Activated CD4-positive, alpha-beta T cell treated with anti-CD3 and anti-CD28 coated beads, Interleukin-2, amount 10 ng/mL, durations not matched to agents 7 days and 5 days (primary cell): ENCODE measurements around the gene B4GALT5. TPM values are rescaled to one million over a fixed set of nuclear protein-coding genes. Genes with fewer than 3 reads are reported as not detected.

ENCODE experiments used
- CTCF ChIA-PET: fragments of 350-600 bp; sonication (Branson Sonifier 250); formaldehyde crosslinking; loops from one replicate; lab custom pipeline; 2021; ENCODE audit warnings: antibody characterized with exemption; lab: Charles Lee
- POLR2A ChIA-PET: fragments of 350-600 bp; sonication (Branson Sonifier 250); formaldehyde crosslinking; loops from one replicate; lab custom pipeline; 2021; ENCODE audit warnings: antibody characterized with exemption; lab: Charles Lee
- DNase-seq: peaks from one replicate; pipeline ENCODE4 v3.0.0-alpha.2; 2020
- H3K27ac Mint-ChIP-seq: one replicate; pipeline ENCODE4 v1.8.0; 2021; ENCODE audit warnings: mild to moderate bottlenecking, moderate library complexity, mixed read lengths
- H3K27me3 Mint-ChIP-seq: one replicate; pipeline ENCODE4 v1.8.0; 2021; ENCODE audit warnings: mixed read lengths
- H3K36me3 Mint-ChIP-seq: one replicate; pipeline ENCODE4 v1.8.0; 2021; ENCODE audit warnings: low read depth, mixed read lengths
- H3K4me1 Mint-ChIP-seq: one replicate; pipeline ENCODE4 v1.8.0; 2021; ENCODE audit warnings: mixed read lengths
- H3K4me3 Mint-ChIP-seq: one replicate; pipeline ENCODE4 v1.8.0; 2021; ENCODE audit warnings: mild to moderate bottlenecking, moderate library complexity, mixed read lengths
- H3K9me3 Mint-ChIP-seq: one replicate; pipeline ENCODE4 v1.8.0; 2021; ENCODE audit warnings: mixed read lengths
- total RNA-seq, 2 experiments: library from RNA; stranded (reverse); gene quantifications; one replicate each; pipeline ENCODE4 v1.2.3, GENCODE V29; 2021

B4GALT5 gene
- total RNA-seq, 2 experiments from 2014 or later: 11.2 to 14.3 TPM

- Mint-ChIP-seq H3K27ac (no peak overlapping the region), H3K36me3 (peaks cover 4% of the 10 kb centered on the region), H3K4me3 (no peak overlapping the region), H3K4me1 (peaks cover 47% of the 10 kb centered on the region), H3K27me3 (no peaks in the 10 kb centered on the region), H3K9me3 (no peaks in the 10 kb centered on the region)
- CTCF ChIA-PET: interaction anchor here (0.7 kb wide), 1 partner anchor 17 kb away, joined by 4 read pairs; no protein-coding TSS in a partner anchor
- DNase-seq: no peak
- POLR2A ChIA-PET: no interaction called here
Observed at GRCh38 chr20:49681850-49682216, 31.8 kb downstream of the B4GALT5 start.

- CTCF ChIA-PET: interaction anchor here (0.5 to 1.3 kb wide), 4 partner anchors 30 to 1070 kb away, joined by 3 to 4 read pairs (median 3); no protein-coding TSS in a partner anchor
- Mint-ChIP-seq H3K9me3 (no peaks in the 10 kb centered on the region), H3K36me3 (peaks cover 4% of the 10 kb centered on the region), H3K27ac (no peak overlapping the region), H3K27me3 (no peaks in the 10 kb centered on the region), H3K4me3 (no peak overlapping the region), H3K4me1 (peaks cover 55% of the 10 kb centered on the region)
- no peak for DNase-seq
- POLR2A ChIA-PET: no interaction called here
Observed at GRCh38 chr20:49680484-49680883, 33.2 kb downstream of the B4GALT5 start.

GRCh38 chr20:49679634-49680033 is 34.0 kb downstream of the B4GALT5 start:
- Mint-ChIP-seq H3K9me3 (no peaks in the 10 kb centered on the region), H3K36me3 (peaks cover 4% of the 10 kb centered on the region), H3K4me3 (no peak overlapping the region), H3K27ac (no peak overlapping the region), H3K27me3 (no peaks in the 10 kb centered on the region), H3K4me1 (peaks cover 56% of the 10 kb centered on the region)
- ChIA-PET POLR2A (no interaction called here), CTCF (interaction anchor here (1.2 to 1.3 kb wide), 5 partner anchors 10 to 166 kb away, joined by 3 to 4 read pairs (median 3); no protein-coding TSS in a partner anchor)
- no peak for DNase-seq

GRCh38 chr20:49677777-49678758 is 35.6 kb downstream of the B4GALT5 start:
- Mint-ChIP-seq H3K9me3 (no peaks in the 10 kb centered on the region), H3K27me3 (no peaks in the 10 kb centered on the region), H3K36me3 (peaks cover 7% of the 10 kb centered on the region), H3K4me1 (peaks cover 58% of the 10 kb centered on the region), H3K27ac (peak overlapping the region; percentile 69), H3K4me3 (peak overlapping the region; percentile 4)
- POLR2A ChIA-PET: no interaction called here
- no peak for DNase-seq
- CTCF ChIA-PET: interaction anchor here (1.2 kb wide), 1 partner anchor 9 kb away, joined by 3 read pairs; no protein-coding TSS in a partner anchor

- peak overlapping the region; percentile 69 for H3K27ac Mint-ChIP-seq
- H3K9me3 Mint-ChIP-seq: no peaks in the 10 kb centered on the region
- peaks cover 6% of the 10 kb centered on the region for H3K36me3 Mint-ChIP-seq
- POLR2A ChIA-PET: no interaction called here
- CTCF ChIA-PET: interaction anchor here (1.2 kb wide), 1 partner anchor 12 kb away, joined by 5 read pairs; no protein-coding TSS in a partner anchor
- peak; percentile 43 for DNase-seq
- H3K27me3 Mint-ChIP-seq: no peaks in the 10 kb centered on the region
- H3K4me3 Mint-ChIP-seq: peak overlapping the region; percentile 10
- peaks cover 64% of the 10 kb centered on the region for H3K4me1 Mint-ChIP-seq
Observed at GRCh38 chr20:49676581-49677291, 36.9 kb downstream of the B4GALT5 start.

DNA sequence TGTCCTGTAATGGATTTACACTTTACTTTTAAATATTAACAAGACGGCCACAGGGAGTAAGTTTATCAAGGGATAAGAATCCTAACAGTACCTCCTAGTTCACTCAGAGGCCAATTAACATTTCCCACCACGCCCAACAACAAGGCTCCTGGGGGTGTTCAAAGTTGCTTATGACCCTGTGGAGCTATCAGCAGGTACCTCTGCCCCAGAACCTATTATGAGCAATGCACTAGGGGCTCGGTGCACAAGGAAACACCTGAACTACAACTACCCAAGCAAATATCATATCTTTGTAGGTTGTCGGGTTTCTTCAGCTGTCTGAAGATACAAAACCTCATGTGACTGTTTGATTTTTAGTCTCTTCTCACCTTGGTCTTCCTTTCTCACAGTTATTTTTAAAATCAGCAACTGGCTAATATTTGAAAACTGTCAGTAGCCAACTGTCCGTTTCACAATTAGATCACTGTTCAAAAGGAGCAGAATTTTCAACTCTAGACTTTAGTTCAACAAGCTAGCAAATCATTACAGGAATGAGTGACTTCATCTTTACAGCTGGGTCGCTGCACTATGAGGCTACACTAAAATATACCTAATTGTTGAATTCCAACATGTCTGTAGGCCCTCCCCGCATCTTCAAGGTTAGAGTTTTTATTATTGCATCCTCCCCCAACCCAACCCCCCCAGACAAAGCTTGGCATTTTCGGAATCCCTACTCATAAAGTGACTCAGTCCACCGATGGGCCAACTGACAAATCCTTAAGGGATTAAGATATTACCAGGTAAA is 38.1 kb downstream of the B4GALT5 start:
- ChIA-PET CTCF (interaction anchor here (0.6 to 1.4 kb wide), 4 partner anchors 11 to 105 kb away, joined by 3 to 5 read pairs (median 4); no protein-coding TSS in a partner anchor), POLR2A (interaction anchor here (1.0 kb wide), 1 partner anchor 13 kb away, joined by 3 read pairs; no protein-coding TSS in a partner anchor)
- H3K9me3 Mint-ChIP-seq: no peaks in the 10 kb centered on the region
- no peaks in the 10 kb centered on the region for H3K27me3 Mint-ChIP-seq
- no peak for DNase-seq
- H3K27ac Mint-ChIP-seq: peak overlapping the region; percentile 69
- peaks cover 6% of the 10 kb centered on the region for H3K36me3 Mint-ChIP-seq
- H3K4me3 Mint-ChIP-seq: no peak overlapping the region
- peaks cover 73% of the 10 kb centered on the region for H3K4me1 Mint-ChIP-seq

DNA sequence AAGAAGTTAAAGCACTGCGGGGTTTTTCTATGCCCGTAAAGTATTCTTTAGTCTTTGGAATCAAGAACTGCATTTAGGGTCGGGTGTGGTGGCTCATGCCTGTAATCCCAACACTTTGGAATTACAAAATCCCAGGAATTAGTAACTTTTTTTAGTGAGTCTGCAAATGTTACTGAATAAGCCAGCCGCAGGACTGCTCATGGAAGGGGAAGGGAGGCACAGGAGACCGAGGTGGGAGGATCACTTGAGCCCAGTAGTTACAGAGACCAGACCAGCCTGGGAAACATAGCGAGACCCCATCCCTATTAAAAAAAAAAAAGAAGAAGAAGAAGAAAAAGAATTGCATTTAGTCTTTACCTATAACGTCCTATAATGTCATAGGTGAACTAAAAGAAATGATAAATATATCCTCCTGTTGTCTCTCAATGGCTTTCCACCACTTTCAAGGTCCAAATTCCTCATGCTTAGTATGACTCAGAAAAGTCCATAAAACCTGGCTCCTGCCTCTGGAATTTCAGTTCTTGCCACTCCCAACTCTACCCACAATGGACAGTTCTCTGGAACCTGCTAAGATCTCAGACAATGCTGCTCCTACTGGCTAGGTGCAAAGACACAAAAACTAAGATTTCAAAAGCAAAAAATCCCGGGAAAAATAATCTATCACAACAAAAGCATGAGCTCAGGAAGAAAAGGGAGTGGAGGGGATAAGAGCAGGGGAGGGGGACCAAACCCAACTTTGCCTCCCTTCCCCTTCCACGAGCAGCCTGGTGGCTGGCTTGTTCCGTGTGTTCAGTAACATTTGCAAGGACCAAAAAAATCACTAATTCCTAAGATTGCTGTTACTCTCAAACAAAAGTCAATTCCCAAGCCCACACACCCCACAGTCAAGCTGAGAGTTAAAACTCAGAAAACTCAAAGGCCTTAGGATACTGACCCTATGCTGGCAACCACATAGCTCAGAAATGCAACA is 39.0 kb downstream of the B4GALT5 start:
- H3K4me3 Mint-ChIP-seq: no peak overlapping the region
- no peak for DNase-seq
- CTCF ChIA-PET: interaction anchor here (0.8 to 1.4 kb wide), 2 partner anchors 12 to 19 kb away, joined by 3 to 4 read pairs; no protein-coding TSS in a partner anchor
- peaks cover 6% of the 10 kb centered on the region for H3K36me3 Mint-ChIP-seq
- H3K4me1 Mint-ChIP-seq: peaks cover 78% of the 10 kb centered on the region
- H3K27me3 Mint-ChIP-seq: no peaks in the 10 kb centered on the region
- POLR2A ChIA-PET: interaction anchor here (1.0 kb wide), 1 partner anchor 13 kb away, joined by 3 read pairs; no protein-coding TSS in a partner anchor
- H3K27ac Mint-ChIP-seq: no peak overlapping the region
- H3K9me3 Mint-ChIP-seq: no peaks in the 10 kb centered on the region

- Mint-ChIP-seq H3K9me3 (no peaks in the 10 kb centered on the region), H3K4me3 (no peak overlapping the region), H3K27me3 (no peaks in the 10 kb centered on the region), H3K36me3 (peaks cover 10% of the 10 kb centered on the region), H3K27ac (peak overlapping the region; percentile 27), H3K4me1 (peaks cover 75% of the 10 kb centered on the region)
- POLR2A ChIA-PET: no interaction called here
- no peak for DNase-seq
- CTCF ChIA-PET: interaction anchor here (1.2 to 1.6 kb wide), 5 partner anchors 13 to 174 kb away, joined by 3 to 6 read pairs (median 3); partner anchors contain the start of gene B4GALT5
Observed at GRCh38 chr20:49672096-49672664, 41.5 kb downstream of the B4GALT5 start.

DNA sequence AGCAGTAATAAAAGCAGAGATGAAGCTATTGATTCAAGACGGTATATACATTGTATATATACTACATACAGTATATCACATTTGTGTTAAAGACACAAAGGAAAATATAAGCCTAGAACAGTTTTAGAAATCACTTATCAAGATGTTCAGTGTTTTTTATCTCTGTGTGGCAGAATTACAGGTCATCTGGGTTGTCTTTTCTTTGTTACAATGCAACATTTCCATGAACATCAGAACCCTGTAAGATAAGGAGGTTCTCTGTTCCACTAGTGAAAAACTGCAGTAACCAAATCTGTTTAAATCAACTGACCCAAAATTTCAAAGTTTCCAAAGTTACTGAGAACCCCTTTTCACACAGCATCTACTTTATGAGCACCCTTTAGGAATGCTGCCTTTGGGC is 42.2 kb downstream of the B4GALT5 start:
- H3K4me3 Mint-ChIP-seq: no peak overlapping the region
- H3K36me3 Mint-ChIP-seq: peaks cover 10% of the 10 kb centered on the region
- no peak for DNase-seq
- H3K9me3 Mint-ChIP-seq: no peaks in the 10 kb centered on the region
- H3K4me1 Mint-ChIP-seq: peaks cover 68% of the 10 kb centered on the region
- no peaks in the 10 kb centered on the region for H3K27me3 Mint-ChIP-seq
- CTCF ChIA-PET: interaction anchor here (1.2 to 1.5 kb wide), 3 partner anchors 42 to 172 kb away, joined by 3 read pairs; partner anchors contain the start of gene B4GALT5
- no peak overlapping the region for H3K27ac Mint-ChIP-seq
- POLR2A ChIA-PET: no interaction called here

DNA sequence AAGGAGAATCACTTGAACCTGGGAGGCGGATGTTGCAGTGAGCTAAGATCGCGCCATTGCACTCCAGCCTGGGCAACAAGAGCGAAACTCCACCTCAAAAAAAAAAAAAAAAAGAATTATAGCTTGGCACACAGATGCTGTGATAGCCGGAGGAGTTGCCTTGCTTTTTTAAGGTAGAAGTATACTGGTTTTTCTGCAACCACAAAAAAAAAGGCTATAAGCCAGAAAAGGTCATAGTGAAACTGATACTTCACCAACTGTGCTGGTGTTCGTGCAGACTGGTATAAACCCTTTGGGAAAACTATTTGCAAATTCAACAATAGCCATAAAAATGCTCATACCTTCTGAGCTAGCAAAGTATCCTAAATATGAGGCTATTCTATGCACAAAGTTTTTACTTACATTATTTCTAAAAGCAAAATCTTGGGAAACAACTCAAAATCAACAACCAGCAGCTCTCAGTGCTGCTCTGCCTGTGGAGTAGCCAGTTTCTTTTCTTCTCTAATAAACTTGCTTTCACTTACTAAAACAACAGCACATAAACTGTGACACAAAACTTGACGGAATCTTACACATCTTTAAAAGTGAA is 44.0 kb downstream of the B4GALT5 start:
- ChIA-PET POLR2A (no interaction called here), CTCF (interaction anchor here (0.6 to 1.8 kb wide), 7 partner anchors 9 to 176 kb away, joined by 3 to 8 read pairs (median 4); no protein-coding TSS in a partner anchor)
- peak; percentile 45 for DNase-seq
- H3K27me3 Mint-ChIP-seq: no peaks in the 10 kb centered on the region
- H3K27ac Mint-ChIP-seq: peak overlapping the region; percentile 89
- peak overlapping the region; percentile 60 for H3K4me3 Mint-ChIP-seq
- peaks cover 10% of the 10 kb centered on the region for H3K36me3 Mint-ChIP-seq
- no peaks in the 10 kb centered on the region for H3K9me3 Mint-ChIP-seq
- H3K4me1 Mint-ChIP-seq: peaks cover 52% of the 10 kb centered on the region
